Fibroblast of lung (primary cell): Measurements from ENCODE around the gene COL4A2.

Source experiments
- CTCF ChIP-seq, 2 donors: IDR thresholded peaks in 1 of 2; conservative IDR thresholded peaks in 1 of 2; 1 replicate in 1 of 2; 2 replicates in 1 of 2; pipeline ENCODE4 v1.5.1; 2011 to 2012; ENCODE audit warnings: low read length in 2 of 2, control low read depth in 1 of 2, inconsistent platforms in 1 of 2, low read depth in 1 of 2, mild to moderate bottlenecking in 1 of 2
- EZH2 ChIP-seq: IDR thresholded peaks from 2 replicates; pipeline ENCODE4 v1.5.1; 2012; ENCODE audit warnings: low read length, control low read depth, mild to moderate bottlenecking; ENCODE audit errors: missing control alignments

GRCh38 chr13:110341445-110342244, 34.6 kb downstream of the COL4A2 start:
- TF ChIP-seq EZH2 (no peak), CTCF (conservative IDR thresholded peaks at IDR 0.05 in 1 of 2, IDR thresholded peaks at IDR 0.05 in 1 of 2; ENCODE audit: low read depth in 1 of 2, low read length in 2 of 2) (no peak)
